ENCODE results near the gene FBXO44.

GRCh38 chr1:11620405-11620804 lies 34.3 kb upstream of the FBXO44 start:
- no peak for TF ChIP-seq CTCF (IDR thresholded peaks at IDR 0.05; ENCODE audit: poor library complexity, severe bottlenecking)
- no peak for TF ChIP-seq EZH2 (IDR thresholded peaks at IDR 0.05; ENCODE audit: borderline replicate concordance, insufficient read depth, low read length, poor library complexity, severe bottlenecking)
- no peak for TF ChIP-seq TAF1 (IDR thresholded peaks at IDR 0.05; ENCODE audit: low read depth)
- TF ChIP-seq EP300 (conservative IDR thresholded peaks at IDR 0.05; ENCODE audit: poor library complexity, severe bottlenecking): no peak
- TF ChIP-seq MXI1 (conservative IDR thresholded peaks at IDR 0.05; ENCODE audit: poor library complexity, severe bottlenecking): no peak
- no peak for TF ChIP-seq RAD21 (conservative IDR thresholded peaks at IDR 0.05)
- TF ChIP-seq REST (IDR thresholded peaks at IDR 0.05; ENCODE audit: borderline replicate concordance): no peak
